ENCODE data around the gene LRIG2. TPM values are rescaled to one million over a fixed set of nuclear protein-coding genes. Genes with fewer than 3 reads are reported as not detected.

LRIG2 gene
- total and polyA plus RNA-seq, 9 of the 15 experiments (the other 6 are each of a cell fraction or from before 2014, with no cell fraction given), result 1.8 to 28.1 (median 11.5) TPM

- peak; percentile 58; the same call in 1 of the 2 replicates for TF ChIP-seq ZNF395 (CRISPR knock-in tag; IDR thresholded peaks at IDR 0.05)
- TF ChIP-seq CHAMP1 (IDR thresholded peaks at IDR 0.05), result no peak
- TF ChIP-seq NR1H2 (CRISPR knock-in tag; IDR thresholded peaks at IDR 0.05), result no peak
- no peak for TF ChIP-seq BCLAF1 (IDR thresholded peaks at IDR 0.05; ENCODE audit: borderline replicate concordance in 1 of 2, control insufficient read depth in 1 of 2, low read depth in 2 of 2, low read length in 1 of 2)
- no peak for TF ChIP-seq ATF1 (CRISPR knock-in tag; IDR thresholded peaks at IDR 0.05)
- TF ChIP-seq ATF1 (tag; IDR thresholded peaks at IDR 0.05), result no peak
- no peak for TF ChIP-seq MNT (conservative IDR thresholded peaks at IDR 0.05)
- no peak for TF ChIP-seq JUNB (CRISPR knock-in tag; conservative IDR thresholded peaks at IDR 0.05)
- no peak for TF ChIP-seq PHF21A (IDR thresholded peaks at IDR 0.05; ENCODE audit: borderline replicate concordance, low read depth)
- no peak for TF ChIP-seq CEBPG (CRISPR knock-in tag; IDR thresholded peaks at IDR 0.05)
- no peak for TF ChIP-seq CEBPG (tag; conservative IDR thresholded peaks at IDR 0.05 in 1 of 2, IDR thresholded peaks at IDR 0.05 in 1 of 2)
- TF ChIP-seq LEF1 (IDR thresholded peaks at IDR 0.05), result no peak; the same call in 1 of the 2 replicates
- TF ChIP-seq KDM1A (IDR thresholded peaks at IDR 0.05), result peak; percentile 82 to 83
- no peak for TF ChIP-seq ARID2 (IDR thresholded peaks at IDR 0.05)
- TF ChIP-seq NELFE (IDR thresholded peaks at IDR 0.05; ENCODE audit: insufficient read depth, insufficient read length), result no peak
- TF ChIP-seq CBFA2T3 (IDR thresholded peaks at IDR 0.05), result peak; percentile 96
- TF ChIP-seq PPARD (CRISPR knock-in tag; IDR thresholded peaks at IDR 0.05), result no peak
- TF ChIP-seq ZNF398 (CRISPR knock-in tag; IDR thresholded peaks at IDR 0.05), result no peak
Measured at GRCh38 chr1:113041569-113042284, 31.3 kb upstream of the LRIG2 start (continued).
